Psoas muscle (tissue), 8 donors: ENCODE data around the gene TULP4. TPM values are rescaled to one million over a fixed set of nuclear protein-coding genes. Genes with fewer than 3 reads are reported as not detected.

Experiments
- ATAC-seq, 4 donors: fragments of 200-7000 bp; cut with Tn5 transposase; one replicate each; pipeline ENCODE4 v1.9.1; 2020; ENCODE audit warnings: moderate library complexity in 3 of 4, mild to moderate bottlenecking in 2 of 4
- DNase-seq, 2 donors: peaks; one replicate each; pipeline ENCODE4 v3.0.0-alpha.2; 2020
- H3K27ac ChIP-seq: fragments of 200-600 bp; one replicate; pipeline ENCODE4 v1.8.0; 2022
- H3K27me3 ChIP-seq, 3 donors: fragments of 200-600 bp in 1 of 3; one replicate each; pipeline versions ENCODE4 v1.6.1 to v1.8.0; 2013 to 2022; ENCODE audit warnings: low read length in 2 of 3, mild to moderate bottlenecking in 2 of 3, moderate library complexity in 1 of 3; ENCODE audit not compliant: insufficient read depth in 3 of 3
- H3K36me3 ChIP-seq, 2 donors: fragments of 200-600 bp in 1 of 2; one replicate each; pipeline versions ENCODE4 v1.6.1 to v1.8.0; 2013 to 2022; ENCODE audit warnings: low read depth in 1 of 2, mild to moderate bottlenecking in 1 of 2, moderate library complexity in 1 of 2; ENCODE audit not compliant: insufficient read depth in 1 of 2
- H3K4me1 ChIP-seq: fragments of 200-600 bp; one replicate; pipeline ENCODE4 v1.8.0; 2022
- H3K4me3 ChIP-seq: fragments of 200-600 bp; one replicate; pipeline ENCODE4 v1.8.0; 2022; ENCODE audit warnings: mild to moderate bottlenecking
- H3K9me3 ChIP-seq: fragments of 200-600 bp; one replicate; pipeline ENCODE4 v1.8.0; 2022
- WGBS, 3 donors: extraction: QIAGEN DNeasy Blood & Tissue Kit; methylation state at CpG; one replicate each; pipeline versions ENCODE4 v1.1.6 to v1.1.7; 2013; 5-methylcytosine and 5-hydroxymethylcytosine counted together
- intact Hi-C, 2 donors: fragments of 100-400 bp; cut with DNase I; formaldehyde crosslinking; loops; one replicate each; pipeline versions ENCODE4 v1.11.0 to v1.14.2; 2022
- polyA plus RNA-seq, 3 donors: library from polyadenylated mRNA; stranded (reverse); fragments of 200-250 nt; gene quantifications; one replicate each; pipeline ENCODE4 v1.2.3, GENCODE V29; 2013
- total RNA-seq, 4 donors: library from RNA; stranded (reverse); fragmentation: NEBNext Ultra II Directional in 2 of 4; extraction: Animal tissue kit (Norgen Biotek cat#: 25700) in 2 of 4; gene quantifications; one replicate each; pipeline versions ENCODE4 v1.2.1 to v1.2.4, GENCODE V29; 2021 to 2023
- TF ChIP-seq, protein P1 (sequence below): fragments of 200-600 bp; IDR thresholded peaks from one replicate; pipeline ENCODE4 v1.8.0; 2022; ENCODE audit warnings: antibody characterized with exemption
- donor health status: healthy with polysubstance abuse.
- donor health status: DM: no; HTN: no; CAD: no; lungs with moderate emphysema.
- donor health status: Bipolar disorder and iron deficiency.
- donor health status: healthy.
- donor health status: DM: yes; HTN: yes; CAD: no.
- donor health status: DM: no; HTN: no; CAD: no.
- donor health status: DM: no; HTN: no; CAD: no.
- donor health status: DM: yes; HTN: yes; CAD: no.

TULP4 gene
- total and polyA plus RNA-seq, 7 donors = 2.2 to 103 (median 63.2) TPM

DNA sequence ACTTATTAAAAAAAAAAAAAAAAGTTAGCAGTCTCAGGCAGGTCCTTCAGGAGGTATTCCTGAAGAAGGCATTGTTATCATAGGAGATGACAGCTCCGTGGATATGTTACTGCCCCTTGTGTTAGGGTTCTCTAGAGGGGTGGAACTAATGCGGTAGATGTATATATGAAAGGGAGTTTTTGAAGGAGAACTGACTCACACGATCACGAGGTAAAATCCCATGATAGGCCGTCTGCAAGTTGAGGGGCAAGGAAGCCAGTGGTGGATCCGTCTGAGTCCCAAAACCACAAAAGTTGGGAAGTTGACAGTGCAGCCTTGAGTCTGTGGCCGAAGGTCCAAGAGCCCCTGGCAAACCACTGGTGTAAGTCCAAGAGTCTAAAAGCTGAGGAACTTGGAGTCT is 103.4 kb downstream of the TULP4 start:
- Histone ChIP-seq H3K36me3 (peaks cover 0 to 8% of the 10 kb centered on the region in 2 donors), H3K27ac (no peak overlapping the region), H3K4me1 (no peaks in the 10 kb centered on the region), H3K9me3 (peaks cover 5% of the 10 kb centered on the region), H3K4me3 (no peak overlapping the region), H3K27me3 (no peaks in the 10 kb centered on the region)
- TF ChIP-seq, protein P1, sequence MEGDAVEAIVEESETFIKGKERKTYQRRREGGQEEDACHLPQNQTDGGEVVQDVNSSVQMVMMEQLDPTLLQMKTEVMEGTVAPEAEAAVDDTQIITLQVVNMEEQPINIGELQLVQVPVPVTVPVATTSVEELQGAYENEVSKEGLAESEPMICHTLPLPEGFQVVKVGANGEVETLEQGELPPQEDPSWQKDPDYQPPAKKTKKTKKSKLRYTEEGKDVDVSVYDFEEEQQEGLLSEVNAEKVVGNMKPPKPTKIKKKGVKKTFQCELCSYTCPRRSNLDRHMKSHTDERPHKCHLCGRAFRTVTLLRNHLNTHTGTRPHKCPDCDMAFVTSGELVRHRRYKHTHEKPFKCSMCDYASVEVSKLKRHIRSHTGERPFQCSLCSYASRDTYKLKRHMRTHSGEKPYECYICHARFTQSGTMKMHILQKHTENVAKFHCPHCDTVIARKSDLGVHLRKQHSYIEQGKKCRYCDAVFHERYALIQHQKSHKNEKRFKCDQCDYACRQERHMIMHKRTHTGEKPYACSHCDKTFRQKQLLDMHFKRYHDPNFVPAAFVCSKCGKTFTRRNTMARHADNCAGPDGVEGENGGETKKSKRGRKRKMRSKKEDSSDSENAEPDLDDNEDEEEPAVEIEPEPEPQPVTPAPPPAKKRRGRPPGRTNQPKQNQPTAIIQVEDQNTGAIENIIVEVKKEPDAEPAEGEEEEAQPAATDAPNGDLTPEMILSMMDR = no peak
- intact Hi-C loops = no loop called here
- no peak for DNase-seq
- ATAC-seq = no peak
- 88 to 94% (median 91%) methylated on average over 7 of the region's 7 CpGs for WGBS, 3 donors

DNA sequence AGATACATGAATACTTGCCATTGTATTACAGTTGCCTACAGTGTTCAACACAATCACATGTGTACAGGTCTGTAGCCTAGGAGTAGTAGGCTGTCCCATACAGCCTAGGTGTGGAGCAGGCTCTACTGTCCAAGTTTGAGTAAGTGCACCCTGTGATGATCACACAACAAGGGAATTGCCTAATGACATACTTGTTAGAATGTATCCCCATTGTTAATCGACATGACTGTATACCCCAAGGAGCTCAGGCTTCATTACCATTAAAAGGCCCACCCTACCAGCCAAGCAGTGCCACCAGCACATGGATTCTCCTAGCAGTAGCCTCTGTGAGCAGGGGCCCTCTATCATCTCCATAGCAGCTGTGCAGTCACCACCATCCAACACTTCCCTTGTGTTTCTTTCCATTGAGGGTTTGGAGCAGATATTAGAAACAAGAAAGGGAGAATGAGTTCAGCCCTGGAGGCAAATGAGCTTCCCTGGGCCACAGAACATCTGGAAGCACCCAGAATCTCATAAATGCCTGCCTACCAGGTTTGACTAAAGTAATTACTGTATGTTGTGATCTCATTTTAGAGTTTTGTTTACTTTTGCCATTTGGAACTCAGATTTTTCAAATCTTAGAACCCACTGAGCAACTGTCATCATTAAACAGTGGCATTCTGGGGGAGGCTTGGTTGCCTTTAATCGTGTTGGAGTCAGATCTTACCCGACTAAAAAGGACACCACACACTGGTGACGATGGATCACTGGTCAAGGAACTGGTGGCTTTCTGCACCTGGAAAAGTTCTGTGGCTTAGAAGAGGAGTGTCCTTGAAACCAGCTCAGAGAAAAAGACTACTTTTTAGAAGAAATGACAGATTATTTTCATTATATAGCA is 104.9 kb downstream of the TULP4 start:
- TF ChIP-seq, protein P1 = no peak
- Histone ChIP-seq H3K27ac (no peak overlapping the region), H3K36me3 (peaks cover 0 to 8% of the 10 kb centered on the region in 2 donors), H3K9me3 (peaks cover 5% of the 10 kb centered on the region), H3K4me1 (no peaks in the 10 kb centered on the region), H3K27me3 (no peaks in the 10 kb centered on the region), H3K4me3 (no peak overlapping the region)
- DNase-seq = no peak
- no peak for ATAC-seq
- intact Hi-C loops = no loop called here
- WGBS, 3 donors = 93 to 95% (median 94%) methylated on average over 4 of the region's 4 CpGs

DNA sequence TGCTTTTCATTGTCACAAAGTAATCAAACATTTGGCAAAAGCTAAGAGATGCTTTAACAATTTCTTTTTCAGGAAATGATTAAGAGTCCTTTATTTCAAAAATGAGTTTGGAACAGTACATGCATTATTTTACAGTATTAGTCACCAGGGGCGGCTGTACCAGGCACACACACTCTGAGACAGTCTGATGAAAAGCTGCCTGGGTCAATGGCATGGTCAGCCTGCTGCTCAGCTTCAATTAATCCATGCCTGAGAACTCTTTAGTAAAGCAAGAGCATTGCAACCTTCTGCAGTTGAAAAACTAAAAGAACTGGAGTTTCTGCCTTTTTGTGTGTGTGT is 105.5 kb downstream of the TULP4 start:
- Histone ChIP-seq H3K4me1 (no peaks in the 10 kb centered on the region), H3K27me3 (no peaks in the 10 kb centered on the region), H3K4me3 (no peak overlapping the region), H3K27ac (no peak overlapping the region), H3K9me3 (peaks cover 5% of the 10 kb centered on the region), H3K36me3 (peaks cover 0 to 8% of the 10 kb centered on the region in 2 donors)
- intact Hi-C loops = no loop called here
- no peak for DNase-seq
- WGBS, 3 donors = 70 to 91% (median 89%) methylated on average over 1 of the region's 1 CpG
- no peak for ATAC-seq
- TF ChIP-seq, protein P1 = no peak

DNA sequence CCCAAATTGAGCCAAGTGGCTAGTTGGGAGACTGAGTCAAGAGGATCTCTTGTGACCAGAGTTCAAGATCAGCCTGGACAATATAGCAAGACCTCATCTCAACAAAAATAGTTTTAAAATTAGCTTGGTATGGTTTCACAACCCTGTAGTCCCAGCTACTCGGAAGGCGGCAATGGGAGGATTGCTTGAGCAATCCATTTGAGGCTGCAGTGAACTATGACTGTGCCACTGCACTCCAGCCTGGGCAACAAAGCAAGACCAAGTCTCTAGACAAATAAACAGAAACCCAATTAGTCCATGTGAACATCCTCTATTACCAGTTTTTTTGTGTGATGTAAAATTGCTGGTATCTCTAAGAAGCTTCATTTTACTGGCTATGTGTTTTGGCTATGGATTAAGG is 106.2 kb downstream of the TULP4 start:
- no peak overlapping the region for H3K4me3 ChIP-seq
- WGBS, 3 donors = 97 to 100% (median 97%) methylated on average over 2 of the region's 2 CpGs
- peaks cover 0 to 6% of the 10 kb centered on the region in 2 donors for H3K36me3 ChIP-seq
- DNase-seq (no peak), ATAC-seq (no peak)
- H3K4me1 ChIP-seq = no peaks in the 10 kb centered on the region
- peaks cover 5% of the 10 kb centered on the region for H3K9me3 ChIP-seq
- TF ChIP-seq, protein P1 = no peak
- intact Hi-C loops = no loop called here
- H3K27ac ChIP-seq = no peak overlapping the region
- no peaks in the 10 kb centered on the region for H3K27me3 ChIP-seq
